GM18519 (cell line): Measurements from ENCODE around the gene TAF11L13.
"Not testable (repeated sequence)": the region's sequence is repeated elsewhere in the genome, so short reads cannot be mapped to it uniquely, and the experiment has no call there.

ENCODE experiments used
- ATAC-seq: cut with Tn5 transposase; IDR thresholded peaks from one replicate; pipeline ENCODE4 v1.9.1; 2021; ENCODE audit warnings: mild to moderate bottlenecking, moderate library complexity; ENCODE audit not compliant: unreplicated experiment, low FRiP score

Gene TAF11L13

DNA sequence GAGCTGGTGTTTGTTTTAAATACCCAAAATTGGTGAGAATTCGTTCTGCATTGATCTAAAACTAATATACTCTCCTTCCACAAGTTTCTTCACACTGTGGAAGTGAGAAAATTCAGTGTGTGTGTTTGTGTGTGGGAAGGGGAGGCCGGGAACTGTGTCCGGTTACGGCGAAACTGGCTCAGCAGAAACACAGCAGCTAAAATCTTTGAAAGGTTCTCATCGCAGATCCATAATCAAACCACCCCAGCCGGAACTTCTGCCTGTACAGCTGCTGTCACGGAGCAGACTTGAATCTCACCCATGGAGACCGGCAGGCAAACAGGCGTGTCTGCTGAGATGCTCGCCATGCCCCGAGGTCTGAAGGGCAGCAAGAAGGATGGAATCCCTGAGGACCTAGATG is at the start of gene TAF11L13:
TAF11L13 (plus strand) TSS at position 301 of the 400 bp plus-strand sequence.
- not testable (repeated sequence) for ATAC-seq

DNA sequence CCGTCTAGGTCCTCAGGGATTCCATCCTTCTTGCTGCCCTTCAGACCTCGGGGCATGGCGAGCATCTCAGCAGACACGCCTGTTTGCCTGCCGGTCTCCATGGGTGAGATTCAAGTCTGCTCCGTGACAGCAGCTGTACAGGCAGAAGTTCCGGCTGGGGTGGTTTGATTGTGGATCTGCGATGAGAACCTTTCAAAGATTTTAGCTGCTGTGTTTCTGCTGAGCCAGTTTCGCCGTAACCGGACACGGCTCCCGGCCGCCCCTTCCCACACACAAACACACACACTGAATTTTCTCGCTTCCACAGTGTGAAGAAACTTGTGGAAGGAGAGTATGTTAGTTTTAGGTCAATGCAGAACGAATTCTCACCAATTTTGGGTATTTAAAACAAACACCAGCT is 46.2 kb upstream of the TAF11L13 start, which contains the start of gene TAF11L7:
TAF11L7 (minus strand) TSS at position 101 of the 400 bp plus-strand sequence.
- not testable (repeated sequence) for ATAC-seq

DNA sequence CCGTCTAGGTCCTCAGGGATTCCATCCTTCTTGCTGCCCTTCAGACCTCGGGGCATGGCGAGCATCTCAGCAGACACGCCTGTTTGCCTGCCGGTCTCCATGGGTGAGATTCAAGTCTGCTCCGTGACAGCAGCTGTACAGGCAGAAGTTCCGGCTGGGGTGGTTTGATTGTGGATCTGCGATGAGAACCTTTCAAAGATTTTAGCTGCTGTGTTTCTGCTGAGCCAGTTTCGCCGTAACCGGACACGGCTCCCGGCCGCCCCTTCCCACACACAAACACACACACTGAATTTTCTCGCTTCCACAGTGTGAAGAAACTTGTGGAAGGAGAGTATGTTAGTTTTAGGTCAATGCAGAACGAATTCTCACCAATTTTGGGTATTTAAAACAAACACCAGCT is 41.0 kb upstream of the TAF11L13 start, which contains the start of gene TAF11L8:
TAF11L8 (minus strand) TSS at position 101 of the 400 bp plus-strand sequence.
- not testable (repeated sequence) for ATAC-seq

DNA sequence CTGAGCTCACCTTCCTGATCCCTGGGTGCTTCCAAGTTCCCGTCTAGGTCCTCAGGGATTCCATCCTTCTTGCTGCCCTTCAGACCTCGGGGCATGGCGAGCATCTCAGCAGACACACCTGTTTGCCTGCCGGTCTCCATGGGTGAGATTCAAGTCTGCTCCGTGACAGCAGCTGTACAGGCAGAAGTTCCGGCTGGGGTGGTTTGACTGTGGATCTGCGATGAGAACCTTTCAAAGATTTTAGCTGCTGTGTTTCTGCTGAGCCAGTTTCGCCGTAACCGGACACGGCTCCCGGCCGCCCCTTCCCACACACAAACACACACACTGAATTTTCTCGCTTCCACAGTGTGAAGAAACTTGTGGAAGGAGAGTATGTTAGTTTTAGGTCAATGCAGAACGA is 37.6 kb upstream of the TAF11L13 start, which contains the start of gene TAF11L9:
TAF11L9 (minus strand) TSS at position 140 of the 400 bp plus-strand sequence.
- ATAC-seq, result not testable (repeated sequence)

DNA sequence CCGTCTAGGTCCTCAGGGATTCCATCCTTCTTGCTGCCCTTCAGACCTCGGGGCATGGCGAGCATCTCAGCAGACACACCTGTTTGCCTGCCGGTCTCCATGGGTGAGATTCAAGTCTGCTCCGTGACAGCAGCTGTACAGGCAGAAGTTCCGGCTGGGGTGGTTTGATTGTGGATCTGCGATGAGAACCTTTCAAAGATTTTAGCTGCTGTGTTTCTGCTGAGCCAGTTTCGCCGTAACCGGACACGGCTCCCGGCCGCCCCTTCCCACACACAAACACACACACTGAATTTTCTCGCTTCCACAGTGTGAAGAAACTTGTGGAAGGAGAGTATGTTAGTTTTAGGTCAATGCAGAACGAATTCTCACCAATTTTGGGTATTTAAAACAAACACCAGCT is 34.2 kb upstream of the TAF11L13 start, which contains the start of gene TAF11L10:
TAF11L10 (minus strand) TSS at position 101 of the 400 bp plus-strand sequence.
- not testable (repeated sequence) for ATAC-seq

DNA sequence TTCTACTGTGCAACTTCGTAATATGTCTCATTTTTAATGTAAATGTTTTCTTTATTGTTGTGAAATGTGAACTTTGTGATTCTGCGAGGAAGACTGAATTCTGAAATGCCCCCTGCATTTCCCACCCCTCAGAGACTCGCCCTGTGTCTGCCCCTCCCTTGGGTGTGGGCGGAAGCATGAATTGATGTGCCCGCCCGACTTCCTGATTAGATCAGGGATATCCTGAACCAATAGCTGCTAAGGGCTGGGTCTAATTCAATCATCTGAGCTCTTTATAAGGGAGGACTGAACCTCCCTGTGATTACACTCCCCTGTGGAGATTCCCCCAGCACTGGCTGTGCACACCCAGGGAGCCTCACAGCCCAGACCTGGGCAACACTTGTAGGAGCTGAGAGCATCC is 28.0 kb upstream of the TAF11L13 start, which contains the start of gene TAF11L11:
TAF11L11 (plus strand) TSS at position 304 of the 400 bp plus-strand sequence.
- not testable (repeated sequence) for ATAC-seq

DNA sequence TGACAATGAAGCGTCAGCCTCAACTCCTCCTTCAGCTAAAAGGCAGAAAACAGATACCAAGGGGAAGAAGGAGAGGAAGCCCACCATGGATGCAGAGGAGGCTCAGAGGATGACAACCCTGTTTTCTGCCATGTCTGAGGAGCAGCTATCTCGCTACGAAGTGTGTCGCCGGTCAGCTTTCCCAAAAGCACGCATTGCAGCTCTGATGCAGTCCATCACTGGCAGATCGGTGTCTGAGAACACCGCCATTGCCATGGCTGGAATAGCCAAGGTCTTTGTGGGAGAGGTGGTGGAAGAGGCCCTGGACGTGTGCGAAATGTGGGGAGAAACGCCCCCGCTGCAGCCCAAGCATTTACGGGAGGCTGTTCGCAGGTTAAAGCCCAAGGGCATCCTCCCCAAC is 26.9 kb upstream of the TAF11L13 start:
- ATAC-seq, result no peak

DNA sequence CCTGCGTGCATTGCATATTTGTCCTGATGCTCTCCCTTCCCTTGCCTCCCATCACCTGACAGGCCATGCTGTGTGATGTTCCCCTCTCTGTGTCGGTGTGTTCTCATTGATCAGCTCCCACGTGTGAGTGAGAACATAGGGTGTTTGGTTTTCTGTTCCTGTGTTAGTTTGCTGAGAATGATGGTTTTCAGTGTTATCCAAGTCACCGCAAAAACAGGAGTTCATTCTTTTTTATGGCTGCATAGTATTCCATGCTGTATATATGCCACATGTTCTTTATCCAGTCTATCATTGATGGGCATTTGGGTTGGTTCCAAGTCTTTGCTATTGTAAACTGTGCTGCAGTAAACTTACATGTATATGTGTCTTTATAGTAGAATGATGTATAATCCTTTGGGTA is 24.4 kb upstream of the TAF11L13 start:
- ATAC-seq, result not testable (repeated sequence)

DNA sequence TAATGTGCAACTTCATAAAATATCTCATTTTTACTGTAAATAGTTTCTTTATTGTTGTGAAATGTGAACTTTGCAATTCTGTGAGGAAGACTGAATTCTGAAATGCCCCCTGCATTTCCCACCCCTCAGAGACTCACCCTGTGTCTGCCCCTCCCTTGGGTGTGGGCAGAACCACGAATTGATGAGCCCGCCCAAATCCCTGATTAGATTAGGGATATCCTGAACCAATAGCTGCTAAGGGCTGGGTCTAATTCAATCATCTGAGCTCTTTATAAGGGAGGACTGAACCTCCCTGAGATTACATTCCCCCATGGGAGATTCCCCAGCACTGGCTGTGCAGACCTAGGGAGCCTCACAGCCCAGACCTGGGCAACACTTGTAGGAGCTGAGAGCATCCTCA is 21.8 kb upstream of the TAF11L13 start, which contains the start of gene TAF11L12:
TAF11L12 (plus strand) TSS at position 301 of the 400 bp plus-strand sequence.
- ATAC-seq, result not testable (repeated sequence)

DNA sequence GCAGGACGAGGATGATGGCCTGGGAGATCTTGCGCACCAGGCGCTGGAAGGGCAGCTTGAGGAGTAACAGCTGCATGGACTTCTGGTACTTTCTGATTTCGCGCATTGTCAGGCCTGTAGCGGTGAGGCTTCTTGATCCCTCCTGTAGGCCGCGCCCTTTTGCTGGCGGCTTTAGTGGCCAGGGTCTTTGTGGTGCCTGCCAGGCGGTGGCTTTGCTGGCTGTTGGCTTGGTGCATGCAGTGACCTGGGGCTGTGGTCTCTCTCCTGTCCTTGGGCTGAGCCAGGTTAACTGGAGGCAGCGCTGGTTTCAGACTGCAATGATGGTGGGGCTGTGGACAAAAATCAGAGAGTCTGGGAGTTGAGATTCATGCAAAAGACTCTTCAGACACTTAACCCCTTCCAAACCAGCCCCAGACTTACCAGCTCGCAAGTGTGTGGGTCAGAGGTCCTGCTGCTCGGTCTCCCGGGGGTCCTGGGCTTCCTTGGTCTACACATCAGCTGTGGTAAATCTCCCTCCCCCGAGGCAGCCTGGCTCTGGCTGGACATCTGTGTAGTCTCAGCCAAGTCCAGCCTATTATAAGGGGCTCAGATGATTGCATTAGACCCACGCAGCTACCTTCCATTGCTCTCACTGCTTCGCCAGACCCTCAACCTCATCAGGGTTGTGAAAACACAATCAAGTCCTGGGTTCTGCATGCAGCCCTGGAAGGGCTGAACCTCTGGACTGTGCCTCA is 16.8 kb upstream of the TAF11L13 start:
- no peak for ATAC-seq

DNA sequence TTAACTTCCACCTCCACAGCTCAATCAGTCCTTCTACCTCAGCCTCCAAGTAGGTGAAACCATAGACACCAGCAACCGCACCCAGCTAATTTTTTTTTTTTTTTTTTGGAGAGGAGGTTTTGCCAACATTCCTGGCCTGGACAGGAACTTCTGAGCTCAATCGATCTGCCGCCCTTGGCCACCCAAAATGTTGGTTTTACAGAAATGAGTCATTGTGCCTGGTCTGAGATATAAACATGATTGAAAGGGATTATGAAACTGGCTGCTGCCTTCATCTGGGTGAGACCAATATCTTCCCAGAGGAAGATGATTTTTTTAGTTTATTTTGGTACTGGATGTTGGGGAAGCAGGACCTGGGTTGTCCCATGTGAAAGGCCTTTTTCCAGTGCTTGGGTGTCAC is 12.5 kb upstream of the TAF11L13 start:
- no peak for ATAC-seq

DNA sequence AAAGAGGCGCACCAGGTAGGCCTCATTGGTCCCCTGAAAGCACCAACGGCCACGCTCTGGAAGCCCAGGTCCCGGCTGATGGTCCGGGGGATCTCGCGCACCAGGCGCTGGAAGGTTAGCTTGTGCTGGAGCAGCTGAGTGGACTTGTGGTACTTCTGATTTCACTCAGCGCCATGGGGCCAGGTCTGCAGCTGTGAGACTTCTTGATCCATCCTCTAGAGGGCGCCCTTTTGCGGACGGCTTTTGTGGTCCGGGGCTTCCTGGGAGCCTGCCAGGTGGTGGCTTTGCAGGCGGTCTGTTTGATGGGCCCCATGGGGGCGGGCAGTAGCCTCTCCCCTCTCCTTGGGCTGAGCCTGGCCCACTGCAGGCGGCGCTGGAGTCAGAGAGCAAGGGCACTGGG is 11.3 kb upstream of the TAF11L13 start:
- ATAC-seq, result no peak

DNA sequence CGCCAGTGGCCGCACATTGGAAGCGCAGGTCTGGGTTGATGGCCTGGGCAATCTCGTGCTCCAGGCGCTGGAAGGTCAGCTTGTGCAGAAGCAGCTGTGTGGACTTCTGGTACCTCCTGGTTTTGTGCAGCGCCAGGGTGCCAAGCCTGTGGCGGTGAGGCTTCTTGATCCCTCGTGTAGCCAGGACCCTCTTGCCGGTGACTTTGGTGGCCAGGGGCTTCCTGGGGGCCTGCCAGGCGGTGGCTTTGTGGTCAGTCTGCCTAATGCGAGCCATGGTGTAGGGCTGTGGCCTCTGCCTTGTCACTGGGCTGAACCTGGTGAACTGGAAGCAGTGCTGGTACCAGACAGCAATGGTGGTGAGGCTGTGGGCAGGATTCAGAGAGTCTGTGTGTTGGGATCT is 6.2 kb upstream of the TAF11L13 start:
- no peak for ATAC-seq

DNA sequence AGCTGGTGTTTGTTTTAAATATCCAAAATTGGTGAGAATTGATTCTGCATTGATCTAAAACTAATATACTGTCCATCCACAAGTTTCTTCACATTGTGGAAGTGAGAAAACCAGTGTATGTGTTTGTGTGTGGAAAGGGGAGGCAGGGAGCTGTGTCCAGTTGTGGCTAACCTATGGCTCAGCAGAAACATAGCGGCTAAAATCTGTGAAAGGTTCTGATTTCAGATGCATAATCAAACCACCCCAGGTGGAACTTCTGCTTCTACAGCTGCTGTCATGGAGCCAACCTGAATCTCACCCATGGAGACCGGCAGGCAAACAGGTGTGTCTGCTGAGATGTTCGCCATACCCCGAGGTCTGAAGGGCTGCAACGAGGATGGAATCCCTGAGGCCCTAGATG is 2.3 kb downstream of the TAF11L13 start, which contains the start of gene TAF11L14:
TAF11L14 (plus strand) TSS at position 301 of the 400 bp plus-strand sequence.
- ATAC-seq, result no peak

DNA sequence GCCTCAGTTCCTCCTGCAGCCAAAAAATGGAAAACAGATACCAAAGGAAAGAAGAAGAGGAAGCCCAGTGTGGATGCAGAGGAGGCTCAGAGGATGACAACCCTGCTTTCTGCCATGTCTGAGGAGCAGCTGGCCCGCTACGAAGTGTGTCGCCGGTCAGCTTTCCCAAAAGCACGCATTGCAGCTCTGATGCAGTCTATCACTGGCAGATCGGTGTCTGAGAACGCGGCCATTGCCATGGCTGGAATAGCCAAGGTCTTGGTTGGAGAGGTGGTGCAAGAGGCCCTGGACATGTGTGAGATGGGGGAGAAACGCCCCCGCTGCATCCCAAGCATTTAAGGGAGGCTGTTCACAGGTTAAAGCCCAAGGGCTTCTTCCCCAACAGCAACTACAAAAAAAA is 17.3 kb downstream of the TAF11L13 start:
- not testable (repeated sequence) for ATAC-seq

DNA sequence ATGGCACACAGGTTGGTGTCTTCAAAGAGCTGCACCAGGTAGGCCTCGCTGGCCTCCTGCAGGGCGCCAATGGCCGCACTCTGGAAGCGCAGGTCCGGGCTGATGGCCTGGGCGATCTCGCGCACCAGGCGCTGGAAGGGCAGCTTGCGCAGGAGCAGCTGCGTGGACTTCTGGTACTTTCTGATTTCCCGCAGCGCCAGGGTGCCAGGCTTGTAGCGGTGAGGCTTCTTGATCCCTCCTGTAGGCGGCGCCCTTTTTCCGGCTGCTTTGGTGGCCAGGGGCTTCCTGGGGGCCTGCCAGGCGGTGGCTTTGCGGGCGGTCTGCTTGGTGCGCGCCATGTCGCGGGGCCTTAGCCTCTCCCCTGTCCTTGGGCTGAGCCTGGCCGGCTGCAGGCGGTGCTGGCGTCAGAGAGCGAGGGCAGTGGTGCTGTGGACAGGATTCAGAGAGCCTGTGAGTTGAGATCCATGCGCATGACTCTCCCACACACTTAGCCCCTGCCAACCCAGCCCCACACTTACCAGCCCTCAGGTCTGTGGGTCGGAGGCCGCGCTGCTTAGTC is 23.4 kb downstream of the TAF11L13 start:
- not testable (repeated sequence) for ATAC-seq

DNA sequence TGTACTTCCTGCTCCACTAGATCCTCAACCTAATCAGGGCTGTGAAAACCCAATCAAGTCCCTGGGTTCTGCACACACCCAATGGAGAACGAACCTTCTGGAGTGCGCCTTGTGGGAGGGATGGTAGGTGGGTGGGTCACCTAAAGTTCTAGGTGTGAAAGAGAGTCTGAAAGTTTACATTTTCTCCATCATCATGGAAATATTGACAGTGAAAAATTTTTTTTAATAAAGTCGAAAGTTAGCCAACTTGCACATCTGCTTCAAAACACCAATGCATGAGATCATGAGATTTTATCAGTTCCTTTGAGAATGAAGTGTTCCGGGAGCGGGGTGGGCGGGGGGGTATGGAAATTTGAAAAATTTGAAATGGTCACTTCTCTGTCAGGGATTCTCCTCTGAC is 24.0 kb downstream of the TAF11L13 start:
- no peak for ATAC-seq

DNA sequence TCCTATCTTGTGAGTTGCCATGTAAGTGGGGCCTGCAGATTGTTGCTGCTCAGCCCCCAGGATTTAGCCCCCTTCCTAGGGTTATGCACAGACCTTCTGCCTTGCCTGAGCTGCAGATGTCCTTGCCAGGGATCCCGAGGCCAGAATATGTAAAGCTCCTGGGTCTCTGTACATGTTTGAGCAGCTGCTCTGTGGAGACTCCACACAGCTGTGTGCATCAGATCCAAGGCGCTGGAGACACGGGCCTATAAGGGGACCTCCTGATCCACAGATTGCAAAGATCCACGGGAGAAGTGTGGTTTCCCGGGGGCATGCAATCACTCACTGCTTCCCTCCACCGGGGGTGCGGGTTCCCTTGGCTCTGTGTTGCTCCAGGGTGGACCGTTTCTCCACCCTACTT is 31.3 kb downstream of the TAF11L13 start:
- ATAC-seq, result no peak

DNA sequence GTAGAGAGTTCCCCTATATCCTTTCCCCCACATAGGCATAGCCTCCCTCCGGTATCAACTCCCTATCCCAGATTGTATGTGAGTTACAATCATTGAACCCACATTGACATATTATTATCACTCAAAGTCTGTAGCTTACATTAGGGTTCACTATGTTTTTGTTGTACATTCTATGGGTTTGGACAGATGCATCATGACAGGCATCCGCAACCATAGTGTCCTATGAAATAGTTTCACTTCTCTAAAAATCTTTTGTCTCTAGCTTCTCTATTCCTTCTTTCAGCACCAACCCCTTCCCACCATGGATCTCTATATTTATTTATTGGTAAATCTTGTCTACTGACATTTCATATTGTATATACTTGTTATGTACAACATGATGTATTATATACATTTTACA is 33.9 kb downstream of the TAF11L13 start:
- no peak for ATAC-seq

DNA sequence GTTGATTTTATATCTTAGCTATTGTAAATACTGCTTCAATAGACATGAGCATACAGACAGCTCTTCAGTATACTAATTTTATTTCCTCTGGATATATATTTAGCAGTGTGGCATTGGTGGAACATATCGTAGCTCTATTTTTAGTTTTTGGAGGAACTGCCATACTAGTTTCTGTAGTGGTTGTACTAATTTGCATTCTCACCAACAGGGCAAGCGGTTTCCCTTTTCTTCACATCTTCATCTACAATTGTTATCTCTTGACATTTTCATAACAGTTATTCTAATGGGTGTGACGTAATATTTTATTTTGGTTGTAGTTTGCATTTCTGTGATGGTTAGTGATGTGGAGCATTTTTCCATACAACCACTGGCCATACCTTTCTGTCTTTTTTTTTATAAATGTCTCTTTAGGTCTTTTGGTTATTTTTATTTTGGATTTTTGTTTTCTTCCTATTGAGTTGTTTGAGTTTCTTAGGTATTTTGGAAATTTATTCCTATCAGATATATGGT is 34.9 kb downstream of the TAF11L13 start:
- ATAC-seq, result no peak

DNA sequence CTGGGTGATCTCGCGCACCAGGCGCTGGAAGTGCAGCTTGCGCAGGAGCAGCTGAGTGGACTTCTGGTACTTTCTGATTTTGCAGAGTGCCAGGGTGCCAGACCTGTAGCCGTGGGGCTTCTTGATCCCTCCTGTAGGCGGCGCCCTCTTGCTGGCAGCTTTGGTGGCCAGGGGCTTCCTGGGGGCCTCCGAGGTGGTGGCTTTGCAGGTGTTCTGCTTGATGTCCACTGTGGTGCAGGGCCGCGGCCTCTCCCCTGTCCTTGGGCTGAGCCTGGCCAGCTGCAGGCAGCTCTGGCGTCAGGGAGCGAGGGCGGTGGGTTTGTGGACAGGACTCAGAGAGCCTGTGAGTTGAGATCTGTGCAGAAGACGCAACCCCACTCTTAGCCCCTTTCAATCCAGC is 38.5 kb downstream of the TAF11L13 start:
- ATAC-seq, result no peak
